GM12801 (cell line): ENCODE data around the gene NAP1L4.

Experiments
- TF ChIP-seq, protein P1 (sequence below): IDR thresholded peaks from one replicate; pipeline ENCODE4 v1.5.1; 2011; ENCODE audit warnings: control low read depth; ENCODE audit not compliant: insufficient read length; ENCODE audit errors: extremely low read depth

The NAP1L4 gene

DNA sequence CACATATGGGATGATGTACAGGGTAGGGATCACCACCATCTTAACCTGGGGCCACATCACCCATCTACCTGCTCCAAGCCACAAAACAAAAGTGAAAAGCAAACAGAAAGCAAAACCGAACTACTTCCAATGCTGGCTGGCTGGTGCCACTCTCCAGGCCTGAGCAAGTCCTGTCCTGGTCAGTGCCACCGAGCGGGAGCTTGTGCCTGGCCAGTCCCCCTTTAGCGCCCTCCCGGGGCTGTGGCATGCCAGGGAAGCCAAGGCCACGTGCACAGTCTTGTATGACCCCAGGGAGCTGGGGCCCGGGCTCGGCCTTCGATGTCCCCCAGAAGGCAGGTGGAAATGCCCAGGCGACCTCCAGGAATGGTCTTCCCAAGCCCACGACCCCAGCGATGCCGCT, 17.9 kb upstream of the NAP1L4 start:
- TF ChIP-seq, protein P1, sequence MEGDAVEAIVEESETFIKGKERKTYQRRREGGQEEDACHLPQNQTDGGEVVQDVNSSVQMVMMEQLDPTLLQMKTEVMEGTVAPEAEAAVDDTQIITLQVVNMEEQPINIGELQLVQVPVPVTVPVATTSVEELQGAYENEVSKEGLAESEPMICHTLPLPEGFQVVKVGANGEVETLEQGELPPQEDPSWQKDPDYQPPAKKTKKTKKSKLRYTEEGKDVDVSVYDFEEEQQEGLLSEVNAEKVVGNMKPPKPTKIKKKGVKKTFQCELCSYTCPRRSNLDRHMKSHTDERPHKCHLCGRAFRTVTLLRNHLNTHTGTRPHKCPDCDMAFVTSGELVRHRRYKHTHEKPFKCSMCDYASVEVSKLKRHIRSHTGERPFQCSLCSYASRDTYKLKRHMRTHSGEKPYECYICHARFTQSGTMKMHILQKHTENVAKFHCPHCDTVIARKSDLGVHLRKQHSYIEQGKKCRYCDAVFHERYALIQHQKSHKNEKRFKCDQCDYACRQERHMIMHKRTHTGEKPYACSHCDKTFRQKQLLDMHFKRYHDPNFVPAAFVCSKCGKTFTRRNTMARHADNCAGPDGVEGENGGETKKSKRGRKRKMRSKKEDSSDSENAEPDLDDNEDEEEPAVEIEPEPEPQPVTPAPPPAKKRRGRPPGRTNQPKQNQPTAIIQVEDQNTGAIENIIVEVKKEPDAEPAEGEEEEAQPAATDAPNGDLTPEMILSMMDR: no peak

DNA sequence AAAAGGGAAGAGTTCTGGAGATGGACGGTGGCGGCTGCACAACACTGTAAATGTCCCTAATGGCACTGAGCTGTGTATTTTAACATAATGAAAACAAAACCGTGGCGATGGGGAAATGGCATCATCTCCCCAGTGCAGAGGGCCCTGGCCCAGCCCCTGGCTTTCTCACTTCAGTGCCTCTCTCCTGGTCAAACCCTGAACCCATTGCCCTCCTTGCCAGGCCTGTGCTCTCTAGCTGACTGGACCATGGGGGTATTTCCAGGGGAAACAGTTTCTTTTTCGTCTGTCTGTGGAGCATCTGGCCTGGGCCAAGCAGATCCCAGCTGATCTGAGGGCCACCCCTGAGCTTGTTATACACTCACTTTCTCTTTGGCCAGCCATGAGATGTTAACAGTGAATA, 17.4 kb upstream of the NAP1L4 start:
- TF ChIP-seq, protein P1: no peak

DNA sequence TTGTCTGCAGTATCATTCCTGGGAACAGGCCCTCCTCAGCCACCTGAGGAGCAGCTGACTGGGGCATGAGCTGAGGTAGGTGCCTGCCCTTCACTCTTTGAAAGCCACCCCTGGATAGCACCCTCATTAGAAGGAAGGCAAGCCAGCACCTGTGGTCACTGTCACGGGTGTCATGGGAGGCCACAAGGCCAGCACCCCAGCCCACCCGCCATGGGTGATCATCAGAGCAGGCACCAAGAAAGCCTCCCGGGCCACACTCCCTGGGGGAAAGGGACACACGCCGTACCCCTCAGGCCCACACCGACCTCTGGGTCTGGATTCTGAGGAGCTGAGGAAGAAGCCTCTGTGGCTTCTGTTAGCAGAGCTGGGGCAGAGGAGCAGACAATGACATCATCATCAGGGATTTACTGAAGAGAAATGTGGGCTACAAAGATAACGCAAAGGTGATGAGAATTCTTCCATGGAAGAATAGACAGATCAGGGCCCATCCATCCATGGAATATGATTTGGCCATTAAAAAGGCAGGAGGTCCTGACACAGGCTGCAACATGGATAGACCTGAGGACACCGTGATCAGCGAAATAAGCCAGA, 16.7 kb upstream of the NAP1L4 start:
- TF ChIP-seq, protein P1: no peak

DNA sequence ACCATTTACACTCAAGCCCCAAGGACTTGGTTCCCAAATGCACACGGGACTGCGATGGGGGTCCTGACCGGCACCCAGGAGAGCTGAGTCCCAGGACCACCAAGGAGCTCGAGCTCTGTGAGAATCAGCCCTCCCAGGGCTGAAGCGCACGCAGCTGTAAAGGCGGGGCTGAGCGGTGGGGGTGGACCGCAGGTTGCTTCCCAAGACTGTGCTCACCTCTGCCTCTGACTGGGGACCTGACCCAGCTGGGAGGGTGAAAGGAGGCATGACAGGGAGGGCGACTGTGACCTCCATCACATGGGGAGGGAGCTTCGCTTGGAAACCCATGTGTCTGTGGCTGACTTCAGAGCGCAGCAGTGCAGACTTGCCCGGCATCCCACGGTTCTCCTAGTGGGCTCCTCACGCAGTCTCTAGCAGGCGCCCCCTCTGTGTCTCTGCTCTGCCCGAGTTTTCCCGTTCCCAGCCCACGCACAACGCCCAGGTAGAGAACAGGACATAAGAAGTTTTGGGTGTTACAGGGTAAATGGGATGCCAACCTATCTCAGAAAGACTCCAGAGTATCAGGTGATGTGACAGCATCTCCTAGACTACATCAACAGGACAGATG, 15.4 kb upstream of the NAP1L4 start:
- TF ChIP-seq, protein P1: no peak

DNA sequence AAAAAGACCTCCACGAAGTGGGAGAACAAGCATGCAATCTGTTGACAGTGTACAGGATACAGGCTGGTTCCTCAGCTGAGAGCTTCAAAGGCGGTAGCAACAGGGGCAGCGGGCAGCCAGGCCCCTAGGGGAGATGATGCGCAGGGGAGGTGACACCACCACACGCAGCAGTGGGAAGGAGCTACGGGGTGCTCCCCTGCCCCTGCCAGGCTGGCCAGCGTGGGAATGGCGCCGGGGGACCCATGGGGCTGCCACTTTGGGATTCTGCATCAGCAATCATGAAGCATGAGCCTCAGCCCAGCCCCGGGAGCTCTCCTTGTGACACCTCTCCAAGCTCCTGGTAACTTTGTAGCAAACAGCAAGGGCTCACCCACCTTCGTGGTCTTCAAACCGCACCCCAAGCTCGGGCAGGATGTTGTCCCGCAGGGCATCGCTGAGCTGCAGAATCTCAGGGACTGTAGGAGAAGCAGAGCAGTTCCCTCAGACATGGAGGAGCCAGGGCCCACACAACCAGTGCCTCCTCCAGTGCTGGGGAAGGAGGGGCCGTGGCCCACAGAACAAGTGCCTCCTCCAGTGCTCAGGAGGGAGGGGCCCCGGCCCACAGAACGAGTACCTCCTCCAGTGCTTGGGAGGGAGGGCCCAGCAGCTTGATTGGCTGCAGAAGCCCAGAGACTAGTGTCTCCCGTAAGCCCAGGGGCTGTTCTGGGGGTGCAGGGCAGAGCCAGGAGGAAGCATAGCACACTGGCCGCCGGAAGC, 14.6 kb upstream of the NAP1L4 start:
- TF ChIP-seq, protein P1: no peak

DNA sequence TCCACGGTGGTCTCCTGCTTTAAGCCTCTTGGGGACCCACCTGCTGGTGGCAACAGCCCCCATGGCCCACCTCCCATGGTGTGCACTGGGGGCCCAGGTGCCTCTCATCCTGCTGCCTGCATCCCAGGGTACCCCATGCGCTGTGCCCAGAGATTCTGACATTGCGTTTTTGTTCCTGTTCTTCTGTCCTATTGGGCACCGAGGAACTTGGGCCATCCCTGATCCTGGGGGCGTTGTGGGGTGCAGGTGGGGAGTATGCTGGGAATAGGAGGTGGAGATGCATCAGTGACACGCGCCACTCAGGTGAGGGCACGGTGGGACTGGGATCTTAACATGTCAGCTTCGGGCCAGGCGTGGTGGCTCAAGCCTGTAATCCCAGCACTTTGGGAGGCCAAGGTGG, 12.4 kb upstream of the NAP1L4 start:
- TF ChIP-seq, protein P1: no peak

DNA sequence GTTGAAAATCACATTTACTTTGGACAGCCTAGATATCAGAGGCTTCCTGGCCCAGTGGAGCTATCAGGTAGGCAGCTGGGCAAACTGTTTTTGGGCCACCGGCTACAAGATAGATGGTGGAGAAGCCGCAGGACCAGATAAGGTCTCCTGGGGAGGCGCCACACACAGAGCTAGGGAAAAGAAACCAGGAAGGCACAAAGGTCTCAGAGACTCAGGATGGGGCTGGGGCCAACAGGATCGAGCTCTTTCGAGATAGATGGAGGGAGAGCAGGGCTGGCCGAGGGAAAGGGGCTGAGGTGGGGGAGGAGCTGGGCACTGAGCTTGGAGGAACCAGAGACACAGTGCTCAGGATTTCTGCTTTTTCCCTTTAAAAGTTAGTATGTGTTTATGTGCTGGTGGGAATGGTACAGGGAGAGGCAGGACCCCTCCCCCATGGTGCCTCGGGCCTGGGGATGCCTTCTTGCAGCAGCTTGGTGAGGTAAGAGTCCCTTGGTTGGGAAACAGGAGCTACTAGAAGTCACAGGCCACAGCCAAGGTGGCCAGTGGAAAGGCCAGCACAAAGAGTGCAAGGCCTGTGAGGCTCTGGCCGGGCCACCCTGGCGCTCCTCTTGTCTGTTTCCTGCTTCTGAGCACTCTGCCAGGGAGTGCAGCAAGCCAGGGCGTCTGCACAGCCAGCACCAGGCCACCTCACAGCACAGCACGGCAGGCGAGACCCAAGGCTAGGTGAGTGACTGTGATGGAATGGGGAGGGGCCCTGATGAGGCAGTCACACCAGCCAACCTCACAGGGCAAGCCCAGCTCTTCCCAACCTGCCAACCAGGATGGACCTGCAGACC, 11.5 kb upstream of the NAP1L4 start:
- TF ChIP-seq, protein P1: no peak
